ENCODE data around the gene CAMKMT.

Gene CAMKMT

GRCh38 chr2:44547718-44548117 lies 186.0 kb downstream of the CAMKMT start:
- TF ChIP-seq, protein P1, sequence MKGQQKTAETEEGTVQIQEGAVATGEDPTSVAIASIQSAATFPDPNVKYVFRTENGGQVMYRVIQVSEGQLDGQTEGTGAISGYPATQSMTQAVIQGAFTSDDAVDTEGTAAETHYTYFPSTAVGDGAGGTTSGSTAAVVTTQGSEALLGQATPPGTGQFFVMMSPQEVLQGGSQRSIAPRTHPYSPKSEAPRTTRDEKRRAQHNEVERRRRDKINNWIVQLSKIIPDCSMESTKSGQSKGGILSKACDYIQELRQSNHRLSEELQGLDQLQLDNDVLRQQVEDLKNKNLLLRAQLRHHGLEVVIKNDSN (IDR thresholded peaks at IDR 0.05), result no peak

DNA sequence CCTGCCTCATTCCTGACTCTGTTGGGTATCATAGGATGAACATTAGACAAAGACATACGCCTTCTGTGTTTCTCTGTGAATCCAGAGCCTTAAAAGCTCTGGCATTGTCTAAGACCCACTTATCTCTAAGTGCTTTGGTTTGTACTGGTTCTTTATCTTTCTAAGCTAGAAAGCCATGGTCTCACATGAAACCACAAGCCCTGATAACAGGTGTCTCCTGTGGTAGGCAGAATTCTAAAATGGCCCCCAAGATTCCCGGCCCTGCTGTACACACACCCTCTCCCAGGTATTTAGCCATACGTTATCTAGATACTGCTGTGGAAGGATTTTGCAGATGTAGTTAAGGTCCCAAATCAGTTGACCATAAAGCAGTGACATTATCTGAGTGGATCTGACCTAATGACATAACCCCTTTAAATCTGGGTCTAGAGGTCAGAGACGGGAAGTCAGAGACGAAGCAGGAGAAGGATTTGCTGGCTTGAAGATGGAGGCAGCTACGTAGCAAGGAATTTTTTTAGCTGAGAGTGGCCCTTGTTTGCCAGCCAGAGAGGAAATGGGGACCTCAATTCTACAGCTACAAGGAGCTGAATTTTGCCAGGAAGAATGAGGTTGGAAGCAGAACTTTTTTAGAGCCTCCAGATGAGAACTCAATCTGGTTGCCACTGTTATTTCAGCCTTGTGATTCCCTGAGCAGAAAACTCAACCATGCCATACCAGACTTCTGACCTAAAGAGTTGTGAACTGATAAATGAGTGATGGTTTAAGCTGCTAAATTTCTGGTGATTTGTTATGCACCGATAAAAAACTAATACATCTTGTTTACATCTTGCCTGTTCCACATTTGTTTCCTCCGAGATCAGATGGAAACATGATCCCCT lies 186.7 kb downstream of the CAMKMT start:
- TF ChIP-seq ZBTB7A (IDR thresholded peaks at IDR 0.05; ENCODE audit: low read depth), result no peak
- TF ChIP-seq EP300 (IDR thresholded peaks at IDR 0.05; ENCODE audit: borderline replicate concordance), result no peak
- TF ChIP-seq YY1 (IDR thresholded peaks at IDR 0.05; ENCODE audit: low read depth), result no peak
- no peak for TF ChIP-seq TAF1 (IDR thresholded peaks at IDR 0.05; ENCODE audit: low read depth)
- no peak for TF ChIP-seq TCF12 (IDR thresholded peaks at IDR 0.05; ENCODE audit: low read depth)
- no peak for TF ChIP-seq TEAD4 (IDR thresholded peaks at IDR 0.05)
- TF ChIP-seq EGR1 (IDR thresholded peaks at IDR 0.05), result no peak
- no peak for TF ChIP-seq CEBPB (IDR thresholded peaks at IDR 0.05)
- no peak for TF ChIP-seq RAD21 (IDR thresholded peaks at IDR 0.05; ENCODE audit: low read depth)
- TF ChIP-seq NFIC (IDR thresholded peaks at IDR 0.05), result no peak
- no peak for TF ChIP-seq REST (IDR thresholded peaks at IDR 0.05; ENCODE audit: low read depth)
- no peak for TF ChIP-seq CREB1 (IDR thresholded peaks at IDR 0.05; ENCODE audit: low read depth)
- TF ChIP-seq FOXM1 (IDR thresholded peaks at IDR 0.05; ENCODE audit: borderline replicate concordance, low read depth), result no peak
- no peak for TF ChIP-seq MAX (IDR thresholded peaks at IDR 0.05)
- TF ChIP-seq, protein P1 (IDR thresholded peaks at IDR 0.05), result no peak

- TF ChIP-seq FOXM1 (IDR thresholded peaks at IDR 0.05; ENCODE audit: borderline replicate concordance, low read depth) (no peak), TEAD4 (IDR thresholded peaks at IDR 0.05) (0 out of 2 replicates have a peak, but pooled peaks have one; percentile 19)
Measured at GRCh38 chr2:44549099-44549471, 187.3 kb downstream of the CAMKMT start.

GRCh38 chr2:44549856-44550255 lies 188.1 kb downstream of the CAMKMT start:
- TF ChIP-seq CEBPB (IDR thresholded peaks at IDR 0.05), result no peak
- no peak for TF ChIP-seq REST (IDR thresholded peaks at IDR 0.05; ENCODE audit: low read depth)
- TF ChIP-seq, protein P1 (IDR thresholded peaks at IDR 0.05), result no peak
- no peak for TF ChIP-seq YY1 (IDR thresholded peaks at IDR 0.05; ENCODE audit: low read depth)
- no peak for TF ChIP-seq TAF1 (IDR thresholded peaks at IDR 0.05; ENCODE audit: low read depth)
- no peak for TF ChIP-seq FOXM1 (IDR thresholded peaks at IDR 0.05; ENCODE audit: borderline replicate concordance, low read depth)
- no peak for TF ChIP-seq TCF12 (IDR thresholded peaks at IDR 0.05; ENCODE audit: low read depth)
- no peak for TF ChIP-seq EP300 (IDR thresholded peaks at IDR 0.05; ENCODE audit: borderline replicate concordance)
- no peak for TF ChIP-seq EGR1 (IDR thresholded peaks at IDR 0.05)
- no peak for TF ChIP-seq RAD21 (IDR thresholded peaks at IDR 0.05; ENCODE audit: low read depth)
- TF ChIP-seq CREB1 (IDR thresholded peaks at IDR 0.05; ENCODE audit: low read depth), result no peak
- TF ChIP-seq TEAD4 (IDR thresholded peaks at IDR 0.05), result no peak
- no peak for TF ChIP-seq NFIC (IDR thresholded peaks at IDR 0.05)
- TF ChIP-seq MAX (IDR thresholded peaks at IDR 0.05), result no peak
- TF ChIP-seq ZBTB7A (IDR thresholded peaks at IDR 0.05; ENCODE audit: low read depth), result no peak

- TF ChIP-seq ZBTB7A (IDR thresholded peaks at IDR 0.05; ENCODE audit: low read depth) (no peak), TAF1 (IDR thresholded peaks at IDR 0.05; ENCODE audit: low read depth) (no peak), MAX (IDR thresholded peaks at IDR 0.05) (no peak), REST (IDR thresholded peaks at IDR 0.05; ENCODE audit: low read depth) (no peak), TEAD4 (IDR thresholded peaks at IDR 0.05) (no peak), FOXM1 (IDR thresholded peaks at IDR 0.05; ENCODE audit: borderline replicate concordance, low read depth) (no peak)
Measured at GRCh38 chr2:44550561-44550960, 188.8 kb downstream of the CAMKMT start.
